CD4-positive, alpha-beta memory T cell (primary cell): ENCODE data around the gene TMEM179B. TPM values are rescaled to one million over a fixed set of nuclear protein-coding genes. Genes with fewer than 3 reads are reported as not detected.

ENCODE experiments used
- CTCF ChIA-PET: fragments of 350-600 bp; sonication (Branson Sonifier 250); formaldehyde crosslinking; loops from one replicate; lab custom pipeline; 2021; ENCODE audit warnings: inconsistent platforms; ENCODE audit not compliant: partially characterized antibody; lab: Charles Lee
- POLR2A ChIA-PET: fragments of 350-600 bp; sonication (Branson Sonifier 250); formaldehyde crosslinking; loops from one replicate; lab custom pipeline; 2021; ENCODE audit not compliant: partially characterized antibody; lab: Charles Lee
- DNase-seq, 5 donors: peaks; one replicate each; pipeline versions ENCODE4 v3.0.0 to v3.0.0-alpha.2; 2020 to 2022; ENCODE audit warnings: mixed read lengths in 1 of 5
- H3K27ac ChIP-seq: one replicate; pipeline ENCODE4 v1.7.0; 2013; ENCODE audit warnings: low read depth, low read length
- H3K27me3 ChIP-seq: 2 replicates; pipeline ENCODE4 v1.7.0; 2013; ENCODE audit warnings: mild to moderate bottlenecking, low read length, moderate library complexity; ENCODE audit not compliant: insufficient read depth
- H3K36me3 ChIP-seq: 2 replicates; pipeline ENCODE4 v1.7.0; 2013; ENCODE audit warnings: mild to moderate bottlenecking, low read length, moderate library complexity; ENCODE audit not compliant: insufficient read depth
- H3K4me1 ChIP-seq: 2 replicates; pipeline ENCODE4 v1.7.0; 2013; ENCODE audit warnings: mild to moderate bottlenecking, low read length, moderate library complexity; ENCODE audit not compliant: insufficient read depth
- H3K4me3 ChIP-seq, 2 donors: one replicate each; pipeline ENCODE4 v1.7.0; 2013; ENCODE audit warnings: low read length in 2 of 2, mild to moderate bottlenecking in 1 of 2
- H3K9me3 ChIP-seq, 2 donors: one replicate each; pipeline ENCODE4 v1.7.0; 2013; ENCODE audit warnings: low read length in 2 of 2, control low read depth in 1 of 2; ENCODE audit not compliant: control insufficient read depth in 1 of 2
- H3K27ac Mint-ChIP-seq, 7 donors: one replicate each; pipeline ENCODE4 v1.8.0; 2020 to 2021; ENCODE audit warnings: mixed read lengths in 7 of 7, mild to moderate bottlenecking in 6 of 7, inconsistent platforms in 3 of 7, moderate library complexity in 3 of 7
- H3K27me3 Mint-ChIP-seq, 2 donors: one replicate each; pipeline ENCODE4 v1.8.0; 2020 to 2021; ENCODE audit warnings: mixed read lengths in 2 of 2
- H3K36me3 Mint-ChIP-seq, 2 donors: one replicate each; pipeline ENCODE4 v1.8.0; 2020 to 2021; ENCODE audit warnings: mixed read lengths in 2 of 2, inconsistent platforms in 1 of 2, mild to moderate bottlenecking in 1 of 2
- H3K4me1 Mint-ChIP-seq, 4 donors: one replicate each; pipeline ENCODE4 v1.8.0; 2020 to 2021; ENCODE audit warnings: mixed read lengths in 4 of 4, mild to moderate bottlenecking in 1 of 4
- H3K4me3 Mint-ChIP-seq, 8 donors: one replicate each; pipeline ENCODE4 v1.8.0; 2020 to 2021; ENCODE audit warnings: mixed read lengths in 8 of 8, mild to moderate bottlenecking in 7 of 8, moderate library complexity in 6 of 8, inconsistent platforms in 3 of 8
- H3K9me3 Mint-ChIP-seq, 8 donors: one replicate each; pipeline ENCODE4 v1.8.0; 2020 to 2021; ENCODE audit warnings: mixed read lengths in 8 of 8, mild to moderate bottlenecking in 5 of 8, inconsistent platforms in 3 of 8, moderate library complexity in 1 of 8
- intact Hi-C: fragments of 100-400 bp; cut with micrococcal nuclease; formaldehyde crosslinking; loops from one replicate; pipeline ENCODE4 v1.15.1; 2023
- microRNA-seq: library from miRNA; unstranded; fragments of <30 nt; microRNA quantifications from one replicate; pipeline ENCODE4 v1.2.0, GENCODE V29; 2021; ENCODE audit warnings: borderline replicate concordance, borderline number of aligned reads, borderline microRNAs expressed, mixed read lengths
- polyA plus RNA-seq, 2 donors: library from polyadenylated mRNA; unstranded; fragments of 300-500 nt; fragmentation: Illumina TruSeq; gene quantifications; one replicate each; pipeline ENCODE4 v1.2.3, GENCODE V29; 2021
- total RNA-seq, 2 experiments: library from RNA; stranded (reverse); gene quantifications; one replicate each; pipeline ENCODE4 v1.2.3, GENCODE V29; 2021

TMEM179B gene
- total and polyA plus RNA-seq, 4 experiments from 2014 or later, result 66.3 to 166 (median 84.2) TPM

- Mint-ChIP-seq H3K27ac (peak overlapping the region in 4 of 7 donors; percentile 17 to 79 (median 38)), H3K4me3 (peak overlapping the region in 1 of 8 donors; percentile 32), H3K27me3 (no peaks in the 10 kb centered on the region), H3K9me3 (peaks cover 0 to 2% (median 0%) of the 10 kb centered on the region in 8 donors), H3K4me1 (peaks cover 23 to 66% (median 44%) of the 10 kb centered on the region in 4 donors), H3K36me3 (peaks cover 15 to 56% of the 10 kb centered on the region in 2 donors)
- no peak for DNase-seq
- Histone ChIP-seq H3K36me3 (peaks cover 24% of the 10 kb centered on the region), H3K4me3 (no peak overlapping the region), H3K27ac (no peak overlapping the region), H3K4me1 (peaks cover 39% of the 10 kb centered on the region), H3K27me3 (no peaks in the 10 kb centered on the region), H3K9me3 (no peaks in the 10 kb centered on the region)
- CTCF ChIA-PET, result no interaction called here
- POLR2A ChIA-PET, result interaction anchor here (0.8 to 13.8 kb wide), 5 partner anchors 9 to 244 kb away, joined by 3 to 801 read pairs (median 3); partner anchors contain the start of genes NXF1, TMEM179B, TMEM223 and TUT1
- intact Hi-C loops, result no loop called here
These were observed 48.1 kb downstream of the TMEM179B start for GRCh38 chr11:62835336-62835735.

GRCh38 chr11:62839050-62839945, 52.1 kb downstream of the TMEM179B start, which contains the start of gene WDR74:
TSS of gene WDR74 (minus strand) at chr11:62839590. CDS start at chr11:62839570, 20 bp downstream.
- Mint-ChIP-seq H3K27ac (no peak within 1 kb of the TSS), H3K4me1 (peaks cover 13 to 45% (median 28%) of the 10 kb centered on the region in 4 donors), H3K27me3 (no peaks in the 10 kb centered on the region), H3K9me3 (peaks cover 0 to 7% (median 0%) of the 10 kb centered on the region in 8 donors), H3K4me3 (peak within 1 kb of the TSS in 2 of 8 donors; percentile 42 to 45), H3K36me3 (peaks cover 15 to 36% of the 10 kb centered on the region in 2 donors)
- intact Hi-C loops, result loop anchor here (1.0 kb wide), 2 partner anchors 8 to 34 kb away; partner anchors contain the start of gene NXF1
- POLR2A ChIA-PET, result interaction anchor here (0.5 to 13.8 kb wide), 40 partner anchors 7 to 1478 kb away, joined by 3 to 801 read pairs (median 12); partner anchors contain the start of genes B3GAT3, BSCL2, C11orf98 and CSKMT
- H3K4me1 ChIP-seq, result peaks cover 32% of the 10 kb centered on the region
- peak; percentile 90 to 96 (median 93) for DNase-seq
- peak within 1 kb of the TSS; percentile 98 for H3K27ac ChIP-seq
- CTCF ChIA-PET, result interaction anchor here (1.1 to 3.0 kb wide), 3 partner anchors 16 to 53 kb away, joined by 3 to 27 read pairs (median 9); partner anchors contain the start of gene TMEM179B
- H3K4me3 ChIP-seq, result peak within 1 kb of the TSS; percentile 86 to 87
- H3K27me3 ChIP-seq, result no peaks in the 10 kb centered on the region
- peaks cover 21% of the 10 kb centered on the region for H3K36me3 ChIP-seq
- H3K9me3 ChIP-seq, result no peaks in the 10 kb centered on the region

Small RNA genes within 50 kb of the gene (microRNA-seq; reads per million reads assigned to microRNA genes)
- gene MIR6514, result 0.96 reads per million
- not detected for gene MIR6748

Other genes with a start within 250 kb of the TMEM179B start
Only the 30 nearest of the 31 such genes appear.
- gene EEF1G, start 213.5 kb upstream of the TMEM179B start, total RNA-seq, result 1,000 to 10,000 TPM; 1,815 to 1,855 TPM
- 1,000 to 10,000 TPM; 1,453 to 1,910 TPM for gene EEF1G, start 213.5 kb upstream of the TMEM179B start, polyA plus RNA-seq
- 10 to 100 TPM; 37.7 to 38.1 TPM for gene TUT1, start 195.9 kb upstream of the TMEM179B start, total RNA-seq
- 10 to 100 TPM; 14.6 to 19.7 TPM for gene TUT1, start 195.9 kb upstream of the TMEM179B start, polyA plus RNA-seq
- gene MTA2, start 185.5 kb upstream of the TMEM179B start, total RNA-seq, result 100 to 1,000 TPM; 207 to 210 TPM
- 10 to 100 TPM; 16.6 to 36.4 TPM for gene MTA2, start 185.5 kb upstream of the TMEM179B start, polyA plus RNA-seq
- 100 to 1,000 TPM; 192 to 201 TPM for gene EML3, start 174.6 kb upstream of the TMEM179B start, total RNA-seq
- gene EML3, start 174.6 kb upstream of the TMEM179B start, polyA plus RNA-seq, result 10 to 100 TPM; 18.2 to 24.8 TPM
- 1 to 10 TPM; 1.6 to 1.9 TPM for gene ROM1, start 174.1 kb upstream of the TMEM179B start, total RNA-seq
- under 1 TPM; 0.98 to 1.00 TPM for gene ROM1, start 174.1 kb upstream of the TMEM179B start, polyA plus RNA-seq
- gene B3GAT3, start 165.4 kb upstream of the TMEM179B start, total RNA-seq, result 10 to 100 TPM; 66.3 to 74.3 TPM
- 10 to 100 TPM; 37.9 to 48.4 TPM for gene B3GAT3, start 165.4 kb upstream of the TMEM179B start, polyA plus RNA-seq
- 100 to 1,000 TPM; 260 to 262 TPM for gene GANAB, start 140.8 kb upstream of the TMEM179B start, total RNA-seq
- 100 to 1,000 TPM; 122 to 142 TPM for gene GANAB, start 140.8 kb upstream of the TMEM179B start, polyA plus RNA-seq
- gene INTS5, start 134.1 kb upstream of the TMEM179B start, total RNA-seq, result 10 to 100 TPM; 32.2 to 34.3 TPM
- 10 to 100 TPM; 23.7 to 39.4 TPM for gene INTS5, start 134.1 kb upstream of the TMEM179B start, polyA plus RNA-seq
- 10 to 100 TPM; 48.9 to 53.1 TPM for gene C11orf98, start 122.2 kb upstream of the TMEM179B start, total RNA-seq
- 10 to 100 TPM; 77.8 to 94.9 TPM for gene C11orf98, start 122.2 kb upstream of the TMEM179B start, polyA plus RNA-seq
- 10 to 100 TPM; 31.4 to 32.3 TPM for gene CSKMT, start 122.1 kb upstream of the TMEM179B start, total RNA-seq
- gene CSKMT, start 122.1 kb upstream of the TMEM179B start, polyA plus RNA-seq, result 1 to 10 TPM; 3.0 to 3.8 TPM
- gene UQCC3, start 115.7 kb upstream of the TMEM179B start, total RNA-seq, result 1 to 10 TPM; 7.2 to 8.5 TPM
- 10 to 100 TPM; 10.7 to 12.1 TPM for gene UQCC3, start 115.7 kb upstream of the TMEM179B start, polyA plus RNA-seq
- 10 to 100 TPM; 26.7 to 28.6 TPM for gene LBHD1, start 115.1 kb upstream of the TMEM179B start, total RNA-seq
- gene LBHD1, start 115.1 kb upstream of the TMEM179B start, polyA plus RNA-seq, result 1 to 10 TPM; 2.4 to 2.7 TPM
- 100 to 1,000 TPM; 178 to 185 TPM for gene UBXN1, start 108.3 kb upstream of the TMEM179B start, total RNA-seq
- gene UBXN1, start 108.3 kb upstream of the TMEM179B start, polyA plus RNA-seq, result 100 to 1,000 TPM; 150 to 181 TPM
- under 1 TPM; 0.11 to 0.12 TPM for gene LRRN4CL, start 97.9 kb upstream of the TMEM179B start, total RNA-seq
- not detected for gene LRRN4CL, start 97.9 kb upstream of the TMEM179B start, polyA plus RNA-seq
- 10 to 100 TPM; 34.5 to 36.6 TPM for gene BSCL2, start 80.0 kb upstream of the TMEM179B start, total RNA-seq
- gene BSCL2, start 80.0 kb upstream of the TMEM179B start, polyA plus RNA-seq, result 10 to 100 TPM; 48.9 to 51.7 TPM
- gene GNG3, start 79.7 kb upstream of the TMEM179B start, total RNA-seq, result not detected
- gene GNG3, start 79.7 kb upstream of the TMEM179B start, polyA plus RNA-seq, result not detected
- 10 to 100 TPM; 79.6 to 83.4 TPM for gene HNRNPUL2, start 59.9 kb upstream of the TMEM179B start, total RNA-seq
- 1 to 10 TPM in 1 of 2 donors, under 1 TPM in 1; 0.30 to 3.2 TPM for gene HNRNPUL2, start 59.9 kb upstream of the TMEM179B start, polyA plus RNA-seq
- gene TTC9C, start 58.9 kb upstream of the TMEM179B start, total RNA-seq, result 10 to 100 TPM; 51.0 to 53.5 TPM
- gene TTC9C, start 58.9 kb upstream of the TMEM179B start, polyA plus RNA-seq, result 10 to 100 TPM; 10.2 to 25.8 TPM
- 10 to 100 TPM; 27.2 to 27.9 TPM for gene ZBTB3, start 33.2 kb upstream of the TMEM179B start, total RNA-seq
- gene ZBTB3, start 33.2 kb upstream of the TMEM179B start, polyA plus RNA-seq, result 1 to 10 TPM; 6.0 to 8.6 TPM
- 10 to 100 TPM; 77.2 to 84.6 TPM for gene POLR2G, start 25.8 kb upstream of the TMEM179B start, total RNA-seq
- 100 to 1,000 TPM; 207 to 300 TPM for gene POLR2G, start 25.8 kb upstream of the TMEM179B start, polyA plus RNA-seq
- 10 to 100 TPM; 26.3 to 34.0 TPM for gene TAF6L, start 16.0 kb upstream of the TMEM179B start, total RNA-seq
- 10 to 100 TPM in 1 of 2 donors, 1 to 10 TPM in 1; 5.7 to 10.5 TPM for gene TAF6L, start 16.0 kb upstream of the TMEM179B start, polyA plus RNA-seq
- gene TMEM223, start 4.6 kb downstream of the TMEM179B start, total RNA-seq, result 10 to 100 TPM; 21.6 to 23.1 TPM
- 10 to 100 TPM; 38.9 to 45.5 TPM for gene TMEM223, start 4.6 kb downstream of the TMEM179B start, polyA plus RNA-seq
- 100 to 1,000 TPM; 195 to 196 TPM for gene NXF1, start 18.0 kb downstream of the TMEM179B start, total RNA-seq
- gene NXF1, start 18.0 kb downstream of the TMEM179B start, polyA plus RNA-seq, result 10 to 100 TPM; 75.2 to 83.2 TPM
- gene STX5, start 44.6 kb downstream of the TMEM179B start, total RNA-seq, result 10 to 100 TPM; 66.0 to 67.9 TPM
- 10 to 100 TPM; 30.4 to 31.8 TPM for gene STX5, start 44.6 kb downstream of the TMEM179B start, polyA plus RNA-seq
- not detected for gene TEX54, start 45.4 kb downstream of the TMEM179B start, total RNA-seq
- gene TEX54, start 45.4 kb downstream of the TMEM179B start, polyA plus RNA-seq, result 1 to 10 TPM; 1.3 to 1.9 TPM
- gene WDR74, start 52.2 kb downstream of the TMEM179B start, total RNA-seq, result 10 to 100 TPM; 79.3 to 82.2 TPM
- gene WDR74, start 52.2 kb downstream of the TMEM179B start, polyA plus RNA-seq, result 10 to 100 TPM; 33.9 to 50.8 TPM
- gene SLC3A2, start 93.5 kb downstream of the TMEM179B start, total RNA-seq, result 100 to 1,000 TPM; 205 to 215 TPM
- 100 to 1,000 TPM; 157 to 226 TPM for gene SLC3A2, start 93.5 kb downstream of the TMEM179B start, polyA plus RNA-seq
- gene CHRM1, start 134.0 kb downstream of the TMEM179B start, total RNA-seq, result not detected
- gene CHRM1, start 134.0 kb downstream of the TMEM179B start, polyA plus RNA-seq, result not detected
- gene SLC22A6, start 197.6 kb downstream of the TMEM179B start, total RNA-seq, result not detected
- gene SLC22A6, start 197.6 kb downstream of the TMEM179B start, polyA plus RNA-seq, result not detected
- gene SLC22A8, start 228.4 kb downstream of the TMEM179B start, total RNA-seq, result not detected
- not detected for gene SLC22A8, start 228.4 kb downstream of the TMEM179B start, polyA plus RNA-seq